ENCODE data around the gene CC2D1B. TPM values are rescaled to one million over a fixed set of nuclear protein-coding genes. Genes with fewer than 3 reads are reported as not detected.

Gene CC2D1B
- total RNA-seq, 1 experiment from 2014 or later, result 20.1 TPM

DNA sequence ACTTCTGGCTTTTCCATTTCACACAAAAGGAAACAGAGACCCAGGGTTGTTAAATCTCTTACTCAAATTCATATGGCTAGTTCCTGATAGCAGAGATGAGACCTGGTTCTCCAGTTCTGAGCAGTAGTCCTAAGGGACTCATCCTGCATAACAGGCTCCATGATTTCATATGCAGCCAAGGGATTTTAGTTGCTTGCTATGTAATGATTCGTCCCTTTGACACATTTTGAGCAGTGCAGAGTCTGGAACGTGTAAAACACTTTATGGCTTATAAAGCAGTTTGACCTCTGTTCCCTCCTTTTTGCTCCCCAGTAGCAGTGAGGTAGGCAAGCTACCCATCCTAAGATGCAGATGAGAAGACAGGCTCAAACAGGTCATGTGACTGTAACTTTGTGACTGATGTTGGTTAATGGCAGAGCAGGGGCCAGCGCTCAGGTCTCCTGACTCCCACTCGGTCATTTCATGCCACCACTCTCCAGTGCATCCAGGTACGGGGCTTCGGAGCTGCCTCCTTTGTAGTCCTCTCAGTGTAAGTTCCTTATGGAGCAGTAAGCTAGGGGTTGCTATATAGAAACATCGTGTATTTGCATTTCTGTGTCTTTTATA is 24.2 kb downstream of the CC2D1B start:
- no peaks in the 10 kb centered on the region for H3K27me3 ChIP-seq (ENCODE audit: low read length)
- no peak for DNase-seq
- H3K4me2 ChIP-seq (ENCODE audit: low read depth, low read length, poor library complexity, severe bottlenecking), result no peak overlapping the region
- H3K36me3 ChIP-seq (ENCODE audit: insufficient read depth, low read length), result no peaks in the 10 kb centered on the region
- no peak overlapping the region for H3K4me3 ChIP-seq (ENCODE audit: low read length)
- no peaks in the 10 kb centered on the region for H3K9me2 ChIP-seq (replicated peaks; ENCODE audit: insufficient read depth, low read length)
- no peak overlapping the region for H3K9ac ChIP-seq (ENCODE audit: low read length)
- H4K20me1 ChIP-seq (ENCODE audit: insufficient read depth, low read depth, low read length), result no peaks in the 10 kb centered on the region
- no peak overlapping the region for H2AFZ ChIP-seq (ENCODE audit: low read length)
- no peak overlapping the region for H3K27ac ChIP-seq (ENCODE audit: low read length)
- H3K9me3 ChIP-seq (ENCODE audit: low read length), result no peaks in the 10 kb centered on the region
- H3K79me2 ChIP-seq (ENCODE audit: low read length), result no peaks in the 10 kb centered on the region
- H3K4me1 ChIP-seq (ENCODE audit: low read length), result no peaks in the 10 kb centered on the region

DNA sequence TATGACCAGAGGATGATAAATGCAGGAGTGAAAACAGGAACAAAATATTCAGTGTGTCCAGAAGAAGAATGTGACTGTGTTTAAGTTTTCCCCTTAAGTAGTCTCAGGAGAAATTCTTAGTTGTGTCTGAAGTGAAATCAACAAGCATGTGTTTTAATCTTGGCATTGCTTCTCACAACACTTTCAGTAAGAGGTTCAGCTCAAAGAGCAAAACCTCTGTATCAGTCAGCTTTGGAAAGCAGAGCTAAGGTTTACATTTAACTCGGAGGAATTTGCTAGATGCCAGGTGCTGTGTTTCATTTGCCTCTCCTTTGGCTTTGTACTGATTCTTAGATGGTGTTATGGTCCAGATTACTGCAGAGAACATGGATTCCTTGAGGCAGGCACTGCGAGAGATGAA is 28.6 kb downstream of the CC2D1B start:
- H3K79me2 ChIP-seq (ENCODE audit: low read length), result no peaks in the 10 kb centered on the region
- H3K27ac ChIP-seq (ENCODE audit: low read length), result no peak overlapping the region
- H3K4me1 ChIP-seq (ENCODE audit: low read length), result no peaks in the 10 kb centered on the region
- DNase-seq, result no peak
- no peak overlapping the region for H3K4me2 ChIP-seq (ENCODE audit: low read depth, low read length, poor library complexity, severe bottlenecking)
- no peaks in the 10 kb centered on the region for H3K36me3 ChIP-seq (ENCODE audit: insufficient read depth, low read length)
- H3K4me3 ChIP-seq (ENCODE audit: low read length), result no peak overlapping the region
- H3K9me3 ChIP-seq (ENCODE audit: low read length), result no peaks in the 10 kb centered on the region
- H3K9me2 ChIP-seq (replicated peaks; ENCODE audit: insufficient read depth, low read length), result no peaks in the 10 kb centered on the region
- no peaks in the 10 kb centered on the region for H3K27me3 ChIP-seq (ENCODE audit: low read length)
- no peak overlapping the region for H2AFZ ChIP-seq (ENCODE audit: low read length)
- no peak overlapping the region for H3K9ac ChIP-seq (ENCODE audit: low read length)
- no peaks in the 10 kb centered on the region for H4K20me1 ChIP-seq (ENCODE audit: insufficient read depth, low read depth, low read length)

- no peaks in the 10 kb centered on the region for H4K20me1 ChIP-seq (ENCODE audit: insufficient read depth, low read depth, low read length)
- no peaks in the 10 kb centered on the region for H3K4me1 ChIP-seq (ENCODE audit: low read length)
- H3K4me3 ChIP-seq (ENCODE audit: low read length), result no peak overlapping the region
- H3K9me2 ChIP-seq (replicated peaks; ENCODE audit: insufficient read depth, low read length), result no peaks in the 10 kb centered on the region
- H3K27me3 ChIP-seq (ENCODE audit: low read length), result no peaks in the 10 kb centered on the region
- no peaks in the 10 kb centered on the region for H3K36me3 ChIP-seq (ENCODE audit: insufficient read depth, low read length)
- H3K27ac ChIP-seq (ENCODE audit: low read length), result no peak overlapping the region
- no peak for DNase-seq
- no peak overlapping the region for H3K9ac ChIP-seq (ENCODE audit: low read length)
- no peaks in the 10 kb centered on the region for H3K79me2 ChIP-seq (ENCODE audit: low read length)
- no peaks in the 10 kb centered on the region for H3K9me3 ChIP-seq (ENCODE audit: low read length)
- no peak overlapping the region for H2AFZ ChIP-seq (ENCODE audit: low read length)
- H3K4me2 ChIP-seq (ENCODE audit: low read depth, low read length, poor library complexity, severe bottlenecking), result no peak overlapping the region
Observed at GRCh38 chr1:52334906-52335528, 31.0 kb downstream of the CC2D1B start.

DNA sequence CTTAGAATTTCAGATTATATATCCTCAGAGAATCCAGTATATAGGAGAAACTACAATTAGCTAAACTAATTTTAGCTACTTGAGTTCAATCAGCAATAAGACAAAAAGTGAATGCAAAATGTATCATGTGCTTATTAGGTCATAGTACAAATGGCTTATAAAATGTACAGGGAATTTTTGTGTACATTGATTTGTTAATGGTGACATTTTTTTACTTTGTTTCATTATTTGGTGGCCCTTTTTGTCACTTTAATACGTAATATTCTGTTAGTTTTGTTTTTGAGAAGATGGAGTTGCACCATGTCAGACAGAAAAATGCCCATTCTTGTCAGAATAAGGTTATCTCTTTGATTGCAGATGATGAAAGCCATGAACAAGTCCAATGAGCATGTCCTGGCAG is 33.6 kb downstream of the CC2D1B start:
- Histone ChIP-seq H3K79me2 (ENCODE audit: low read length) (no peaks in the 10 kb centered on the region), H3K9ac (ENCODE audit: low read length) (no peak overlapping the region), H3K9me3 (ENCODE audit: low read length) (no peaks in the 10 kb centered on the region), H3K4me3 (ENCODE audit: low read length) (no peak overlapping the region), H2AFZ (ENCODE audit: low read length) (no peak overlapping the region), H3K27me3 (ENCODE audit: low read length) (no peaks in the 10 kb centered on the region), H3K4me1 (ENCODE audit: low read length) (no peaks in the 10 kb centered on the region), H3K36me3 (ENCODE audit: insufficient read depth, low read length) (no peaks in the 10 kb centered on the region), H3K4me2 (ENCODE audit: low read depth, low read length, poor library complexity, severe bottlenecking) (no peak overlapping the region), H3K27ac (ENCODE audit: low read length) (no peak overlapping the region), H4K20me1 (ENCODE audit: insufficient read depth, low read depth, low read length) (no peaks in the 10 kb centered on the region), H3K9me2 (replicated peaks; ENCODE audit: insufficient read depth, low read length) (no peaks in the 10 kb centered on the region)
- no peak for DNase-seq

- Histone ChIP-seq H3K9me3 (ENCODE audit: low read length) (no peaks in the 10 kb centered on the region), H3K27me3 (ENCODE audit: low read length) (no peaks in the 10 kb centered on the region), H3K4me2 (ENCODE audit: low read depth, low read length, poor library complexity, severe bottlenecking) (no peak overlapping the region), H3K9ac (ENCODE audit: low read length) (no peak overlapping the region), H3K4me1 (ENCODE audit: low read length) (no peaks in the 10 kb centered on the region), H2AFZ (ENCODE audit: low read length) (no peak overlapping the region), H4K20me1 (ENCODE audit: insufficient read depth, low read depth, low read length) (no peaks in the 10 kb centered on the region), H3K79me2 (ENCODE audit: low read length) (no peaks in the 10 kb centered on the region), H3K36me3 (ENCODE audit: insufficient read depth, low read length) (no peaks in the 10 kb centered on the region), H3K27ac (ENCODE audit: low read length) (no peak overlapping the region), H3K4me3 (ENCODE audit: low read length) (no peak overlapping the region), H3K9me2 (replicated peaks; ENCODE audit: insufficient read depth, low read length) (no peaks in the 10 kb centered on the region)
- no peak for DNase-seq
Observed at GRCh38 chr1:52328615-52329014, 37.4 kb downstream of the CC2D1B start.

- Histone ChIP-seq H3K27ac (ENCODE audit: low read length) (no peak overlapping the region), H3K9me2 (replicated peaks; ENCODE audit: insufficient read depth, low read length) (no peaks in the 10 kb centered on the region), H3K27me3 (ENCODE audit: low read length) (no peaks in the 10 kb centered on the region), H4K20me1 (ENCODE audit: insufficient read depth, low read depth, low read length) (no peaks in the 10 kb centered on the region), H2AFZ (ENCODE audit: low read length) (no peak overlapping the region), H3K36me3 (ENCODE audit: insufficient read depth, low read length) (no peaks in the 10 kb centered on the region), H3K4me3 (ENCODE audit: low read length) (no peak overlapping the region), H3K9ac (ENCODE audit: low read length) (no peak overlapping the region), H3K4me1 (ENCODE audit: low read length) (no peaks in the 10 kb centered on the region), H3K9me3 (ENCODE audit: low read length) (no peaks in the 10 kb centered on the region), H3K79me2 (ENCODE audit: low read length) (no peaks in the 10 kb centered on the region), H3K4me2 (ENCODE audit: low read depth, low read length, poor library complexity, severe bottlenecking) (no peak overlapping the region)
- no peak for DNase-seq
Observed at GRCh38 chr1:52325786-52326185, 40.2 kb downstream of the CC2D1B start.

GRCh38 chr1:52323731-52324130 is 42.3 kb downstream of the CC2D1B start:
- Histone ChIP-seq H3K27me3 (ENCODE audit: low read length) (no peaks in the 10 kb centered on the region), H3K36me3 (ENCODE audit: insufficient read depth, low read length) (no peaks in the 10 kb centered on the region), H3K4me2 (ENCODE audit: low read depth, low read length, poor library complexity, severe bottlenecking) (no peak overlapping the region), H3K27ac (ENCODE audit: low read length) (no peak overlapping the region), H3K4me3 (ENCODE audit: low read length) (no peak overlapping the region), H4K20me1 (ENCODE audit: insufficient read depth, low read depth, low read length) (no peaks in the 10 kb centered on the region), H3K4me1 (ENCODE audit: low read length) (no peaks in the 10 kb centered on the region), H3K9me3 (ENCODE audit: low read length) (no peaks in the 10 kb centered on the region), H2AFZ (ENCODE audit: low read length) (no peak overlapping the region), H3K79me2 (ENCODE audit: low read length) (no peaks in the 10 kb centered on the region), H3K9ac (ENCODE audit: low read length) (no peak overlapping the region), H3K9me2 (replicated peaks; ENCODE audit: insufficient read depth, low read length) (no peaks in the 10 kb centered on the region)
- no peak for DNase-seq

GRCh38 chr1:52321061-52321460 is 44.9 kb downstream of the CC2D1B start:
- Histone ChIP-seq H3K9ac (ENCODE audit: low read length) (no peak overlapping the region), H3K79me2 (ENCODE audit: low read length) (no peaks in the 10 kb centered on the region), H3K36me3 (ENCODE audit: insufficient read depth, low read length) (no peaks in the 10 kb centered on the region)

More at GRCh38 chr1:52321061-52321460, 44.9 kb downstream of the CC2D1B start:
- H3K4me2 ChIP-seq (ENCODE audit: low read depth, low read length, poor library complexity, severe bottlenecking), result no peak overlapping the region
- H3K4me1 ChIP-seq (ENCODE audit: low read length), result no peaks in the 10 kb centered on the region
- H3K27ac ChIP-seq (ENCODE audit: low read length), result no peak overlapping the region
- H3K4me3 ChIP-seq (ENCODE audit: low read length), result no peak overlapping the region
- H2AFZ ChIP-seq (ENCODE audit: low read length), result no peak overlapping the region
- H3K27me3 ChIP-seq (ENCODE audit: low read length), result no peaks in the 10 kb centered on the region
- no peak for DNase-seq
- H3K9me2 ChIP-seq (replicated peaks; ENCODE audit: insufficient read depth, low read length), result no peaks in the 10 kb centered on the region
- H4K20me1 ChIP-seq (ENCODE audit: insufficient read depth, low read depth, low read length), result no peaks in the 10 kb centered on the region
- H3K9me3 ChIP-seq (ENCODE audit: low read length), result no peaks in the 10 kb centered on the region

Data from Karpas-422 (cell line).